GM23338 (cell line): ENCODE measurements around the gene XPNPEP1.

Experiments used
- EZH2 ChIP-seq: fragments of 200-600 bp; sonication (generic); IDR thresholded peaks from one replicate; pipeline ENCODE4 v1.8.0; 2017; ENCODE audit warnings: antibody characterized with exemption, mild to moderate bottlenecking, low read depth; ENCODE audit not compliant: unreplicated experiment
- EZH2phosphoT487 ChIP-seq: fragments of 200-600 bp; sonication (generic); IDR thresholded peaks from one replicate; pipeline ENCODE4 v1.8.1; 2018; ENCODE audit warnings: antibody characterized with exemption; ENCODE audit not compliant: unreplicated experiment
- NANOG ChIP-seq: IDR thresholded peaks from 2 replicates; pipeline ENCODE4 v1.6.1; 2016; ENCODE audit warnings: antibody characterized with exemption, borderline replicate concordance
- POLR2AphosphoS5 ChIP-seq: IDR thresholded peaks from 2 replicates; pipeline ENCODE4 v1.6.1; 2016; ENCODE audit warnings: antibody characterized with exemption, low read depth
- ZNF331 ChIP-seq: fragments of 250-450 bp; sonication (Bioruptor Pico); IDR thresholded peaks from 2 replicates; pipeline ENCODE4 v1.5.0; 2020; ENCODE audit warnings: low read depth, mild to moderate bottlenecking, moderate library complexity
- TF ChIP-seq, protein P1 (sequence below): IDR thresholded peaks from one replicate; pipeline ENCODE4 v1.6.1; 2018; ENCODE audit warnings: antibody characterized with exemption; ENCODE audit not compliant: unreplicated experiment
- TF ChIP-seq, protein P2 (sequence below), 2 experiments: fragments of 200-600 bp in 1 of 2; sonication (generic) in 1 of 2; conservative IDR thresholded peaks; 2 replicates each; pipeline versions ENCODE4 v1.5.1 to v1.6.1; 2016 to 2017; ENCODE audit warnings: antibody characterized with exemption in 2 of 2, low read depth in 2 of 2, mild to moderate bottlenecking in 2 of 2, moderate library complexity in 1 of 2

DNA sequence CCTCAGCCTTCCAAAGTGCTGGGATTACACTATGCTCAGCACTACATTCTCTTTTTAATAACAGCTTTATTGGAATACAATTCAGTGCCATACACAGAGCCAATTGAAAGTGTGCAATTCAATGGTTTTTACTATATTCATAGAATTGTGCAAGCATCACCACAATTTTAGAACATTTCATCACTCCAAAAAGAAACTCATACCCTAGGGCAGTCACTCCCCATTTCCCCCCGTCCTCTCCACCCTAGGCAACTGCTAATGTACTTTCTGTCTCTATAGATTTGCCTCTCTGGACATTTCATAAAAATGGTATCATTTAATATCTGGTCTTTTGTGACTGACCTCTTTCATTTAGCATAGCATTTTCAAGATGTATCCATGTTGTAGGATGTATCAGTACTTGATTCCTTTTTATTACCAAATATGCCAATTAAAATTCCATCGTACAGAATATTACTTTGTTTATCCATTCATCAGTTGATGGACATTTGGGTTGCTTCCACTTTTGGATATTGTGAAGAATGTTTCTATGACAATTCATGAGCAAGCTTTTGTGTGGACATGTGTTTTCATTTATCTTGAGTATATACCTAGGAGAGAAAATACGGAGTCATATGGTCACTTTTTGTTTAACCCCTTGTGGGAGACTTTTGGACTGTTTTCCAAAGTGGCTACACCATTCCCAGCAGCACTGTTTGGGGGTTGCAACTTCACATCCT, 6.3 kb upstream of the XPNPEP1 start:
- TF ChIP-seq, protein P1, sequence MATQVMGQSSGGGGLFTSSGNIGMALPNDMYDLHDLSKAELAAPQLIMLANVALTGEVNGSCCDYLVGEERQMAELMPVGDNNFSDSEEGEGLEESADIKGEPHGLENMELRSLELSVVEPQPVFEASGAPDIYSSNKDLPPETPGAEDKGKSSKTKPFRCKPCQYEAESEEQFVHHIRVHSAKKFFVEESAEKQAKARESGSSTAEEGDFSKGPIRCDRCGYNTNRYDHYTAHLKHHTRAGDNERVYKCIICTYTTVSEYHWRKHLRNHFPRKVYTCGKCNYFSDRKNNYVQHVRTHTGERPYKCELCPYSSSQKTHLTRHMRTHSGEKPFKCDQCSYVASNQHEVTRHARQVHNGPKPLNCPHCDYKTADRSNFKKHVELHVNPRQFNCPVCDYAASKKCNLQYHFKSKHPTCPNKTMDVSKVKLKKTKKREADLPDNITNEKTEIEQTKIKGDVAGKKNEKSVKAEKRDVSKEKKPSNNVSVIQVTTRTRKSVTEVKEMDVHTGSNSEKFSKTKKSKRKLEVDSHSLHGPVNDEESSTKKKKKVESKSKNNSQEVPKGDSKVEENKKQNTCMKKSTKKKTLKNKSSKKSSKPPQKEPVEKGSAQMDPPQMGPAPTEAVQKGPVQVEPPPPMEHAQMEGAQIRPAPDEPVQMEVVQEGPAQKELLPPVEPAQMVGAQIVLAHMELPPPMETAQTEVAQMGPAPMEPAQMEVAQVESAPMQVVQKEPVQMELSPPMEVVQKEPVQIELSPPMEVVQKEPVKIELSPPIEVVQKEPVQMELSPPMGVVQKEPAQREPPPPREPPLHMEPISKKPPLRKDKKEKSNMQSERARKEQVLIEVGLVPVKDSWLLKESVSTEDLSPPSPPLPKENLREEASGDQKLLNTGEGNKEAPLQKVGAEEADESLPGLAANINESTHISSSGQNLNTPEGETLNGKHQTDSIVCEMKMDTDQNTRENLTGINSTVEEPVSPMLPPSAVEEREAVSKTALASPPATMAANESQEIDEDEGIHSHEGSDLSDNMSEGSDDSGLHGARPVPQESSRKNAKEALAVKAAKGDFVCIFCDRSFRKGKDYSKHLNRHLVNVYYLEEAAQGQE: no peak
- TF ChIP-seq, protein P2, sequence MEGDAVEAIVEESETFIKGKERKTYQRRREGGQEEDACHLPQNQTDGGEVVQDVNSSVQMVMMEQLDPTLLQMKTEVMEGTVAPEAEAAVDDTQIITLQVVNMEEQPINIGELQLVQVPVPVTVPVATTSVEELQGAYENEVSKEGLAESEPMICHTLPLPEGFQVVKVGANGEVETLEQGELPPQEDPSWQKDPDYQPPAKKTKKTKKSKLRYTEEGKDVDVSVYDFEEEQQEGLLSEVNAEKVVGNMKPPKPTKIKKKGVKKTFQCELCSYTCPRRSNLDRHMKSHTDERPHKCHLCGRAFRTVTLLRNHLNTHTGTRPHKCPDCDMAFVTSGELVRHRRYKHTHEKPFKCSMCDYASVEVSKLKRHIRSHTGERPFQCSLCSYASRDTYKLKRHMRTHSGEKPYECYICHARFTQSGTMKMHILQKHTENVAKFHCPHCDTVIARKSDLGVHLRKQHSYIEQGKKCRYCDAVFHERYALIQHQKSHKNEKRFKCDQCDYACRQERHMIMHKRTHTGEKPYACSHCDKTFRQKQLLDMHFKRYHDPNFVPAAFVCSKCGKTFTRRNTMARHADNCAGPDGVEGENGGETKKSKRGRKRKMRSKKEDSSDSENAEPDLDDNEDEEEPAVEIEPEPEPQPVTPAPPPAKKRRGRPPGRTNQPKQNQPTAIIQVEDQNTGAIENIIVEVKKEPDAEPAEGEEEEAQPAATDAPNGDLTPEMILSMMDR (conservative IDR thresholded peaks at IDR 0.05; ENCODE audit: low read depth in 2 of 2): no peak
- TF ChIP-seq POLR2AphosphoS5 (no peak), EZH2phosphoT487 (no peak), EZH2 (no peak), NANOG (no peak), ZNF331 (CRISPR knock-in tag) (no peak)
